ENCODE results near the gene MTAP.

DNA sequence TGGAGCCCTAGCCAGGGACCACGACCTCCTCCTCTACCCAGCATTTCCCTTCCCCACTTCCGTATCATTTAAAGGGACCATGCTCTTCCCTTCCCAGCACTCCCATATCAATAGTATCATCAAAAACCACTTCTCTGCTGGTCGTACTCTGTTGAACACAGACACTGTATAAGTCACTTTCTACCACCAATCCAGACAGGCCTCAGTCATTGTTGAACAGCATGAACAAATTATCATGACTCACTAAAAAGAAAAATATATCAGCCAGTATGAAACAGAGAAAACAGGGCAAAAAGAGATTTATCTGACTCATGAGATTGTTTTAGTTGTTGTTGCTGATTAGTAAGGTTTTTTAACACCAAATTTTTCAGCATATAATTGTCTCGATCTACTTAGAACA lies 101.9 kb downstream of the MTAP start:
- TF ChIP-seq CTCF (conservative IDR thresholded peaks at IDR 0.05; ENCODE audit: low read length) (no peak), EZH2phosphoT487 (IDR thresholded peaks at IDR 0.05; ENCODE audit: borderline replicate concordance) (no peak)
